Mammary epithelial cell (primary cell): ENCODE data around the gene IFT122.

Source experiments
- CTCF ChIP-seq, 2 donors: IDR thresholded peaks in 1 of 2; conservative IDR thresholded peaks in 1 of 2; 2 replicates each; pipeline ENCODE4 v1.5.1; 2011 to 2012; ENCODE audit warnings: inconsistent platforms in 2 of 2, low read length in 2 of 2, mild to moderate bottlenecking in 2 of 2, control low read depth in 1 of 2, low read depth in 1 of 2; ENCODE audit not compliant: insufficient read depth in 1 of 2; ENCODE audit errors: extremely low read depth in 1 of 2
- EZH2 ChIP-seq: IDR thresholded peaks from 2 replicates; pipeline ENCODE4 v1.6.1; 2012; ENCODE audit warnings: low read length, inconsistent platforms, borderline replicate concordance

GRCh38 chr3:129429602-129430001 lies 10.4 kb upstream of the IFT122 start:
- TF ChIP-seq CTCF (conservative IDR thresholded peaks at IDR 0.05 in 1 of 2, IDR thresholded peaks at IDR 0.05 in 1 of 2; ENCODE audit: extremely low read depth in 1 of 2, insufficient read depth in 1 of 2, low read depth in 1 of 2, low read length in 2 of 2), result no peak
- TF ChIP-seq EZH2, result no peak
